KMS-11 (cell line): ENCODE measurements around the gene CFLAR.
"Not testable (repeated sequence)": the region's sequence is repeated elsewhere in the genome, so short reads cannot be mapped to it uniquely, and the experiment has no call there.

Experiments
- H2AFZ ChIP-seq: fragments of 200-600 bp; sonication (generic); 2 replicates; pipeline ENCODE4 v1.6.1; 2016; ENCODE audit warnings: antibody characterized with exemption, mixed run types, low read depth
- H3K27ac ChIP-seq: fragments of 200-600 bp; sonication (generic); 2 replicates; pipeline ENCODE4 v1.6.1; 2016; ENCODE audit warnings: mild to moderate bottlenecking, mixed run types
- H3K27me3 ChIP-seq: fragments of 200-600 bp; sonication (generic); 2 replicates; pipeline ENCODE4 v1.6.1; 2017; ENCODE audit warnings: mild to moderate bottlenecking, low read depth, mixed run types, moderate library complexity; ENCODE audit not compliant: insufficient read depth
- H3K36me3 ChIP-seq: fragments of 200-600 bp; sonication (generic); 2 replicates; pipeline ENCODE4 v1.6.1; 2017; ENCODE audit warnings: mild to moderate bottlenecking, mixed run types; ENCODE audit not compliant: insufficient read depth
- H3K4me1 ChIP-seq: fragments of 200-600 bp; sonication (generic); 2 replicates; pipeline ENCODE4 v1.6.1; 2016; ENCODE audit warnings: mild to moderate bottlenecking, low read depth, mixed run types; ENCODE audit not compliant: poor library complexity, severe bottlenecking
- H3K4me2 ChIP-seq: fragments of 200-600 bp; sonication (generic); 2 replicates; pipeline ENCODE4 v1.7.0; 2016; ENCODE audit warnings: mild to moderate bottlenecking, mixed run types
- H3K4me3 ChIP-seq: fragments of 200-600 bp; sonication (generic); IDR thresholded peaks from 2 replicates; pipeline ENCODE4 v1.6.1; 2017; ENCODE audit warnings: low read depth, low read length, mixed read lengths; ENCODE audit not compliant: insufficient read depth
- H3K79me2 ChIP-seq: fragments of 200-600 bp; sonication (generic); 2 replicates; pipeline ENCODE4 v1.6.1; 2016; ENCODE audit warnings: low read depth, mixed run types; ENCODE audit not compliant: insufficient read depth
- H3K9ac ChIP-seq: fragments of 200-600 bp; sonication (generic); 2 replicates; pipeline ENCODE4 v1.6.1; 2016; ENCODE audit warnings: mild to moderate bottlenecking, mixed run types
- H4K20me1 ChIP-seq: fragments of 200-600 bp; sonication (generic); 2 replicates; pipeline ENCODE4 v1.6.1; 2016; ENCODE audit warnings: mild to moderate bottlenecking, mixed run types; ENCODE audit not compliant: insufficient read depth
- TF ChIP-seq, protein P1 (sequence below): fragments of 200-600 bp; sonication (generic); conservative IDR thresholded peaks from 2 replicates; pipeline ENCODE4 v1.6.1; 2017; ENCODE audit warnings: low read depth, mild to moderate bottlenecking, antibody characterized with exemption, low read length, moderate library complexity, mixed read lengths

Gene CFLAR

DNA sequence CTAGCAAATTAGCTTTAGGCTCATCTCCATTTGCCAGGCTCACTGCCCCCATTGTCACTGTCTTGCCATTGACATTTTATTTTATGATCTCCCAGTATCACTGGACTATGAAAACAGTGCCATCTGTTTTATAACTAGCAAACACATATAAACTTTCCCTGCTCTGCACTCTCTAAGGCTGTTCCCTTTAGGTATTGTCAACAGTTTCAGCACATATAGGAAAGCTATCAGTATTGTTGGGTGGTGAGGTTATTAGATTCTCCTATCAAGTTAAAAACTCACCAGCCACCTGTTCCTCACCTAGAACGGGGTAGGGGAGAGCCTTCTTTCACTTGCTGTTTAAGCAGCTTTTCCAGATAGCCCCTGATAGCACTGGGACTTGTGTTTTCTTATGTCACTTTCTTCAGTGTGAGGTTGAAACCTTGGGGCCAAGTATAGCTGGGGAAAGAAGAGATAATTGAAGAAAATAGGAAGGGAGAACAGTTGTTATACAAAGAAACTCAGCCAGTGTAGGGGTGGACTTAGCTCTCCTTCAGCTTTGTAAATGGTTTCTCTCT is 32.5 kb downstream of the CFLAR start:
- H2AFZ ChIP-seq, result no peak overlapping the region
- no peaks in the 10 kb centered on the region for H3K27me3 ChIP-seq
- TF ChIP-seq, protein P1, sequence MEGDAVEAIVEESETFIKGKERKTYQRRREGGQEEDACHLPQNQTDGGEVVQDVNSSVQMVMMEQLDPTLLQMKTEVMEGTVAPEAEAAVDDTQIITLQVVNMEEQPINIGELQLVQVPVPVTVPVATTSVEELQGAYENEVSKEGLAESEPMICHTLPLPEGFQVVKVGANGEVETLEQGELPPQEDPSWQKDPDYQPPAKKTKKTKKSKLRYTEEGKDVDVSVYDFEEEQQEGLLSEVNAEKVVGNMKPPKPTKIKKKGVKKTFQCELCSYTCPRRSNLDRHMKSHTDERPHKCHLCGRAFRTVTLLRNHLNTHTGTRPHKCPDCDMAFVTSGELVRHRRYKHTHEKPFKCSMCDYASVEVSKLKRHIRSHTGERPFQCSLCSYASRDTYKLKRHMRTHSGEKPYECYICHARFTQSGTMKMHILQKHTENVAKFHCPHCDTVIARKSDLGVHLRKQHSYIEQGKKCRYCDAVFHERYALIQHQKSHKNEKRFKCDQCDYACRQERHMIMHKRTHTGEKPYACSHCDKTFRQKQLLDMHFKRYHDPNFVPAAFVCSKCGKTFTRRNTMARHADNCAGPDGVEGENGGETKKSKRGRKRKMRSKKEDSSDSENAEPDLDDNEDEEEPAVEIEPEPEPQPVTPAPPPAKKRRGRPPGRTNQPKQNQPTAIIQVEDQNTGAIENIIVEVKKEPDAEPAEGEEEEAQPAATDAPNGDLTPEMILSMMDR, result no peak
- no peaks in the 10 kb centered on the region for H3K36me3 ChIP-seq
- H3K4me1 ChIP-seq, result peaks cover 64% of the 10 kb centered on the region
- peak overlapping the region; percentile 43; the same call in 1 of the 2 replicates for H3K27ac ChIP-seq
- no peaks in the 10 kb centered on the region for H3K79me2 ChIP-seq
- H3K4me2 ChIP-seq, result peak overlapping the region; percentile 34; the same call in 1 of the 2 replicates
- no peaks in the 10 kb centered on the region for H4K20me1 ChIP-seq
- no peak overlapping the region for H3K9ac ChIP-seq
- H3K4me3 ChIP-seq, result no peak overlapping the region

DNA sequence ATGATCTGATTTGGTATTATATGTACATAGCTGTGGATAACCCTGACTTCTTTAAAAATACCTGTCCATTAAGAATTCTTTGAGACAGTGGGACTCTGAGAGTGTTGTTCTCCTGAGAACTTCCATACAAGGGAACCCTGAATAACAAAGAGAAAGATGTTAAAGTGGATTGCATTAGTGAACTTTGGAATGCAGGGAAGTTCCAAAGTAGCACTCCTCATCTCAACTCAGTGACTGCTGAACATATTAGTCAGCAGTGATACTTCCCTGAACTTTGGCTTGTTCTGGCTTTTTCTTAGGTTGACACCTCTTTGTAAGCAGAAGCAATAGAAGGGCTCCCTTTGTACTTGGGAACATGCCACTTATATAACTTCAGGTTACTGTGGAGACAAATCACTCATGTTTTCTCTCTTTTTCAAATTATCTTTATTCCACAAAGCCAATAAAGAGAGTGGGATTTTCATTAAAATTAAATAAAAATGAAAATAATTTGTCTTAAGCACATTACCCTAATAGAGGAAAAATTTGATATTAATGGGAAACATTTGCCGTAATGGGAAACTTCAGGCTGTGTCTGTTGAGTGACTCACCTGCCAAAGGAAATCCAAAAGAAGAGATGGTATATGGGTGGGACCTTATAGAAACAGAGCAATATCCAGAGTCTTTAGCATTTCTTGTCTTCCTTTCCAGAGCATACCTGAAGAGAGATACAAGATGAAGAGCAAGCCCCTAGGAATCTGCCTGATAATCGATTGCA is 33.3 kb downstream of the CFLAR start:
- peaks cover 59% of the 10 kb centered on the region for H3K4me1 ChIP-seq
- TF ChIP-seq, protein P1, result no peak
- H3K9ac ChIP-seq, result no peak overlapping the region
- no peaks in the 10 kb centered on the region for H4K20me1 ChIP-seq
- no peaks in the 10 kb centered on the region for H3K36me3 ChIP-seq
- peak overlapping the region; percentile 34; the same call in 1 of the 2 replicates for H3K4me2 ChIP-seq
- H2AFZ ChIP-seq, result no peak overlapping the region
- H3K79me2 ChIP-seq, result no peaks in the 10 kb centered on the region
- peak overlapping the region; percentile 43; the same call in 1 of the 2 replicates for H3K27ac ChIP-seq
- H3K4me3 ChIP-seq, result no peak overlapping the region
- no peaks in the 10 kb centered on the region for H3K27me3 ChIP-seq

DNA sequence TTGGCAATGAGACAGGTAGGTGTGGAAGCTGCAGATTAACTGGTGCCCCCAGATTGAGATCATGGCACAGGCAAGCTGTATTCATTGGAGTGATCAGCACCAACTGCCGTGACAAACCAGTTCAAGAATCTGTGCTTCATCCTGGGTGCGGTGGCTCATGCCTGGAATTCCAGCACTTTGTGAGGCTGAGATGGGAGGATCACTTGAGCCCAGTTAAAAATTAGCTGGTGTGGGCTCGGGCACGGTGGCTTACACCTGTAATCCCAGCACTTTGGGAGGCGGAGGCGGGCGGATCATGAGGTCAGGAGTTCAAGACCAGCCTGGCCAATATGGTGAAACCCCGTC is 33.8 kb downstream of the CFLAR start:
- H3K4me1 ChIP-seq, result peaks cover 54% of the 10 kb centered on the region
- not testable (repeated sequence) for H3K36me3 ChIP-seq

DNA sequence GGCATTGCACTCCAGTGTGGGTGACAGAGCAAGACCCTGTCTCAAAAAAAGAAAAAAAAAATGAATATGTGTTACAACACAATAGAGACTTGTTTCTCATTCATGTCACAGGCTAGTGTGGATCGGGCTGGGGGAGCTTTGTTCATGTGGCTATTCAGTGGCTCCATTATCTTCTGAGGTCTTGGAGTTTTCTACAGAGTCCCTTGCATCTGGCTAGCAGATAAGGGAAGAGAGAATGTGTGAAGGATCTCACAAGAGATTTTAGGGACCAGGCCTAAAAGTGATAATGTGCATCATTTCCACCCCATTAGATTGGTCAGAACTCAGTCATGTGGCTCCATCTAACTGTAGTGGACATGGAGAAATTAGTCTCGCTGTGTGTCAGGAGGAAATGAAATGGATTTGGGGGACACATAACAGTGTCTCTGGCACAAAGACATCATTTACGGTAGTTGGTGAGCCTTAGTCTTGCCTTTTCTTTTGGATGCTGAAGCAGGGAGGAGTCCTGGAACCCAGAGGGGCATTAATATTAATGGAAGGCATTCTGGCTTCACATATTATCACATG is 34.6 kb downstream of the CFLAR start:
- Histone ChIP-seq H3K27me3 (no peaks in the 10 kb centered on the region), H2AFZ (no peak overlapping the region), H3K4me1 (peaks cover 53% of the 10 kb centered on the region), H3K9ac (no peak overlapping the region), H4K20me1 (no peaks in the 10 kb centered on the region), H3K4me2 (no peak overlapping the region; the same call in 1 of the 2 replicates), H3K79me2 (no peaks in the 10 kb centered on the region), H3K4me3 (no peak overlapping the region), H3K27ac (no peak overlapping the region), H3K36me3 (no peaks in the 10 kb centered on the region)
- TF ChIP-seq, protein P1, result no peak

More for the DNA sequence above, 33.8 kb downstream of the CFLAR start:
- not testable (repeated sequence) for H2AFZ ChIP-seq, H3K27ac ChIP-seq, H3K4me2 ChIP-seq, H3K9ac ChIP-seq, H3K27me3 ChIP-seq, H3K4me3 ChIP-seq, H3K79me2 ChIP-seq, H4K20me1 ChIP-seq
